HepG2 (cell line): ENCODE results near the gene COL9A2. TPM values are rescaled to one million over a fixed set of nuclear protein-coding genes. Genes with fewer than 3 reads are reported as not detected.

Source experiments
- ATF7-NPFF ChIP-seq: sonication (generic); formaldehyde crosslinking; IDR thresholded peaks from 2 replicates; pipeline ENCODE4 v1.8.1; 2023; ENCODE audit warnings: mild to moderate bottlenecking, low read depth, missing genetic modification reagents, moderate library complexity
- ATRX ChIP-seq: sonication (generic); formaldehyde crosslinking; IDR thresholded peaks from 2 replicates; pipeline ENCODE4 v1.4.0; 2020; ENCODE audit warnings: missing genetic modification reagents, borderline replicate concordance
- HDAC2 ChIP-seq: sonication (generic); formaldehyde crosslinking; IDR thresholded peaks from 2 replicates; pipeline ENCODE4 v1.4.0; 2020; ENCODE audit warnings: missing genetic modification reagents
- IRF2 ChIP-seq: IDR thresholded peaks from 2 replicates; pipeline ENCODE4 v1.6.1; 2018; ENCODE audit warnings: missing genetic modification reagents, missing compliant biosample characterization
- MEIS2 ChIP-seq: sonication (generic); formaldehyde crosslinking; IDR thresholded peaks from 2 replicates; pipeline ENCODE4 v1.9.0; 2021; ENCODE audit warnings: mild to moderate bottlenecking, missing genetic modification reagents
- NR0B2 ChIP-seq: sonication (generic); formaldehyde crosslinking; IDR thresholded peaks from 2 replicates; pipeline ENCODE4 v1.4.0; 2020; ENCODE audit warnings: mild to moderate bottlenecking, missing genetic modification reagents
- PHF8 ChIP-seq: sonication (generic); formaldehyde crosslinking; IDR thresholded peaks from 2 replicates; pipeline ENCODE4 v1.5.0; 2020; ENCODE audit warnings: missing genetic modification reagents
- SAP130 ChIP-seq: IDR thresholded peaks from 2 replicates; pipeline ENCODE4 v1.6.1; 2016; ENCODE audit warnings: low read depth
- ZBTB26 ChIP-seq: IDR thresholded peaks from 2 replicates; pipeline ENCODE4 v1.6.1; 2016; ENCODE audit warnings: missing compliant biosample characterization, missing genetic modification reagents, borderline replicate concordance
- ZMAT5 ChIP-seq: sonication (generic); formaldehyde crosslinking; IDR thresholded peaks from 2 replicates; pipeline ENCODE4 v1.5.0; 2020; ENCODE audit warnings: mild to moderate bottlenecking, low read depth, missing genetic modification reagents, borderline replicate concordance
- ZNF567 ChIP-seq: sonication (generic); formaldehyde crosslinking; IDR thresholded peaks from 2 replicates; pipeline ENCODE4 v1.8.1; 2023; ENCODE audit warnings: mild to moderate bottlenecking, missing genetic modification reagents, borderline replicate concordance
- ZNF674 ChIP-seq: sonication (generic); formaldehyde crosslinking; IDR thresholded peaks from 2 replicates; pipeline ENCODE4 v1.5.0; 2020; ENCODE audit warnings: low read depth, mild to moderate bottlenecking, missing genetic modification reagents
- ZNF720 ChIP-seq: sonication (generic); formaldehyde crosslinking; IDR thresholded peaks from 2 replicates; pipeline ENCODE4 v1.4.0; 2020; ENCODE audit warnings: missing genetic modification reagents
- ZNF766 ChIP-seq: sonication (generic); formaldehyde crosslinking; IDR thresholded peaks from 2 replicates; pipeline ENCODE4 v1.5.0; 2020; ENCODE audit warnings: missing genetic modification reagents, borderline replicate concordance
- ZNF816 ChIP-seq: sonication (generic); formaldehyde crosslinking; IDR thresholded peaks from 2 replicates; pipeline ENCODE4 v1.8.0; 2022; ENCODE audit warnings: missing genetic modification reagents, mild to moderate bottlenecking, borderline replicate concordance
- ZNF879 ChIP-seq: sonication (generic); formaldehyde crosslinking; IDR thresholded peaks from 2 replicates; pipeline ENCODE4 v1.8.1; 2023; ENCODE audit warnings: missing genetic modification reagents
- polyA plus RNA-seq, 8 experiments: library from polyadenylated mRNA; depleted of rRNA in 3 of 8; stranded (reverse) in 7 of 8; unstranded in 1 of 8; fragments of >200 nt; fragmentation: Illumina TruSeq in 4 of 8; extraction: Trizol in 4 of 8; gene quantifications; 2 replicates each; pipeline versions ENCODE4 v1.2.1 to v1.2.3, GENCODE V29; 2011 to 2016; ENCODE audit warnings: low read depth in 4 of 8, missing spikeins in 1 of 8, mixed read lengths in 1 of 8; ENCODE audit not compliant: insufficient read depth in 1 of 8
- total RNA-seq, 5 experiments: library from RNA; depleted of rRNA; stranded (reverse); fragments of >200 nt; fragmentation: Illumina TruSeq; extraction: Trizol; gene quantifications; 2 replicates each; pipeline ENCODE4 v1.2.3, GENCODE V29; 2016; ENCODE audit warnings: low read depth in 1 of 5
- TF ChIP-seq, protein P1 (sequence below): sonication (generic); formaldehyde crosslinking; IDR thresholded peaks from 2 replicates; pipeline ENCODE4; 2020; ENCODE audit warnings: missing genetic modification reagents, mild to moderate bottlenecking, borderline replicate concordance

The COL9A2 gene
- total and polyA plus RNA-seq, 2 of the 13 experiments (the other 11 are each of a cell fraction or from before 2014, with no cell fraction given), result 20.2 to 26.9 TPM

GRCh38 chr1:40338745-40339419, 21.8 kb upstream of the COL9A2 start (continued):
- no peak for TF ChIP-seq ZBTB26 (CRISPR knock-in tag)
- no peak for TF ChIP-seq ZNF816
- no peak for TF ChIP-seq ZNF720 (CRISPR knock-in tag)
- peak; percentile 26; the same call in 1 of the 2 replicates for TF ChIP-seq PHF8
- peak; percentile 85 for TF ChIP-seq MEIS2 (CRISPR knock-in tag)
- TF ChIP-seq NR0B2 (CRISPR knock-in tag), result no peak
- TF ChIP-seq IRF2 (CRISPR knock-in tag), result peak; percentile 63; the same call in 1 of the 2 replicates
- TF ChIP-seq SAP130 (CRISPR knock-in tag), result peak; percentile 42; the same call in 1 of the 2 replicates
- no peak for TF ChIP-seq ZNF879 (CRISPR knock-in tag)
- no peak for TF ChIP-seq ATRX
- TF ChIP-seq HDAC2, result no peak
- TF ChIP-seq ATF7-NPFF (CRISPR knock-in tag), result no peak
- TF ChIP-seq, protein P1, sequence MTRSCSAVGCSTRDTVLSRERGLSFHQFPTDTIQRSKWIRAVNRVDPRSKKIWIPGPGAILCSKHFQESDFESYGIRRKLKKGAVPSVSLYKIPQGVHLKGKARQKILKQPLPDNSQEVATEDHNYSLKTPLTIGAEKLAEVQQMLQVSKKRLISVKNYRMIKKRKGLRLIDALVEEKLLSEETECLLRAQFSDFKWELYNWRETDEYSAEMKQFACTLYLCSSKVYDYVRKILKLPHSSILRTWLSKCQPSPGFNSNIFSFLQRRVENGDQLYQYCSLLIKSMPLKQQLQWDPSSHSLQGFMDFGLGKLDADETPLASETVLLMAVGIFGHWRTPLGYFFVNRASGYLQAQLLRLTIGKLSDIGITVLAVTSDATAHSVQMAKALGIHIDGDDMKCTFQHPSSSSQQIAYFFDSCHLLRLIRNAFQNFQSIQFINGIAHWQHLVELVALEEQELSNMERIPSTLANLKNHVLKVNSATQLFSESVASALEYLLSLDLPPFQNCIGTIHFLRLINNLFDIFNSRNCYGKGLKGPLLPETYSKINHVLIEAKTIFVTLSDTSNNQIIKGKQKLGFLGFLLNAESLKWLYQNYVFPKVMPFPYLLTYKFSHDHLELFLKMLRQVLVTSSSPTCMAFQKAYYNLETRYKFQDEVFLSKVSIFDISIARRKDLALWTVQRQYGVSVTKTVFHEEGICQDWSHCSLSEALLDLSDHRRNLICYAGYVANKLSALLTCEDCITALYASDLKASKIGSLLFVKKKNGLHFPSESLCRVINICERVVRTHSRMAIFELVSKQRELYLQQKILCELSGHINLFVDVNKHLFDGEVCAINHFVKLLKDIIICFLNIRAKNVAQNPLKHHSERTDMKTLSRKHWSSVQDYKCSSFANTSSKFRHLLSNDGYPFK (CRISPR knock-in tag), result peak; percentile 59; the same call in 1 of the 2 replicates
- no peak for TF ChIP-seq ZMAT5 (CRISPR knock-in tag)
- TF ChIP-seq ZNF766 (CRISPR knock-in tag), result no peak
- TF ChIP-seq ZNF567 (CRISPR knock-in tag), result peak; percentile 80; the same call in 1 of the 2 replicates
- no peak for TF ChIP-seq ZNF674 (CRISPR knock-in tag)
